ENCODE data around the gene NRSN2.
"Not testable (repeated sequence)": the region's sequence is repeated elsewhere in the genome, so short reads cannot be mapped to it uniquely, and the experiment has no call there.

NRSN2 gene

GRCh38 chr20:375265-375889 is 28.5 kb downstream of the NRSN2 start:
- DNase-seq = no peak

GRCh38 chr20:376089-376488 is 29.2 kb downstream of the NRSN2 start:
- no peak for DNase-seq

- DNase-seq = no peak
Observed at GRCh38 chr20:376750-377149, 29.8 kb downstream of the NRSN2 start.

GRCh38 chr20:377578-377977 is 30.7 kb downstream of the NRSN2 start:
- not testable (repeated sequence) for DNase-seq

GRCh38 chr20:378961-379336 is 32.0 kb downstream of the NRSN2 start:
- no peak for DNase-seq

GRCh38 chr20:380763-381580 is 34.1 kb downstream of the NRSN2 start:
- peak; percentile 80 to 84 for DNase-seq

- DNase-seq = peak; percentile 83 to 86
Observed at GRCh38 chr20:381581-382290, 34.8 kb downstream of the NRSN2 start.

GRCh38 chr20:382291-383115 is 35.6 kb downstream of the NRSN2 start:
- DNase-seq = no peak

- no peak for DNase-seq
Observed at GRCh38 chr20:383889-384288, 37.0 kb downstream of the NRSN2 start.

- no peak for DNase-seq
Observed at GRCh38 chr20:384723-385122, 37.8 kb downstream of the NRSN2 start.

GRCh38 chr20:385448-385847 is 38.5 kb downstream of the NRSN2 start:
- no peak for DNase-seq

- DNase-seq = not testable (repeated sequence)
Observed at GRCh38 chr20:386634-387033, 39.7 kb downstream of the NRSN2 start.

GRCh38 chr20:387520-387919 is 40.6 kb downstream of the NRSN2 start:
- DNase-seq = no peak

GRCh38 chr20:388034-388994 is 41.4 kb downstream of the NRSN2 start:
- DNase-seq = no peak

GRCh38 chr20:389220-389619 is 42.3 kb downstream of the NRSN2 start:
- no peak for DNase-seq

GRCh38 chr20:391041-391711 is 44.3 kb downstream of the NRSN2 start:
- DNase-seq = no peak

- not testable (repeated sequence) for DNase-seq
Observed at GRCh38 chr20:393296-393695, 46.4 kb downstream of the NRSN2 start.

GRCh38 chr20:396252-396618 is 49.3 kb downstream of the NRSN2 start:
- DNase-seq = no peak

GRCh38 chr20:396619-397431 is 49.9 kb downstream of the NRSN2 start:
- DNase-seq = no peak

All from activated T-cell treated with anti-CD3 and anti-CD28 coated beads, Interleukin-2, amount 50 U/mL, for 48 hours (primary cell).